T-cell (primary cell): ENCODE data around the gene CLIP3. TPM values are rescaled to one million over a fixed set of nuclear protein-coding genes. Genes with fewer than 3 reads are reported as not detected.

ENCODE experiments used
- ATAC-seq, 4 experiments: fragments of 200-7000 bp in 3 of 4; fragments of 150-1000 bp in 1 of 4; cut with Tn5 transposase; replicated peaks in 1 of 4; 1 replicate in 3 of 4; 2 replicates in 1 of 4; pipeline ENCODE4 v1.10.0; 2021; ENCODE audit warnings: moderate library complexity in 3 of 4, mild to moderate bottlenecking in 2 of 4, moderate number of reproducible peaks in 1 of 4
- CTCF ChIA-PET, 2 donors: fragments of 300-600 bp; sonication (Branson Sonifier 250); formaldehyde crosslinking; loops; one replicate each; lab custom pipeline; 2022; ENCODE audit warnings: antibody characterized with exemption in 2 of 2; lab: Charles Lee
- POLR2A ChIA-PET, 2 donors: fragments of 300-600 bp; sonication (Branson Sonifier 250); formaldehyde crosslinking; loops; one replicate each; lab custom pipeline; 2022; ENCODE audit warnings: antibody characterized with exemption in 2 of 2; lab: Charles Lee
- DNase-seq, 35 experiments: peaks; one replicate each; pipeline versions ENCODE4 v3.0.0 to v3.0.0-alpha.2; 2013 to 2023
- H3K27ac ChIP-seq: one replicate; pipeline ENCODE4 v1.5.1; 2013; ENCODE audit warnings: low read length
- H3K27me3 ChIP-seq, 2 experiments: replicated peaks in 1 of 2; 1 replicate in 1 of 2; 2 replicates in 1 of 2; pipeline versions ENCODE4 v1.6.1 to v1.7.0; 2013; ENCODE audit warnings: low read length in 1 of 2, mixed read lengths in 1 of 2; ENCODE audit not compliant: control insufficient read depth in 2 of 2, insufficient read depth in 2 of 2; ENCODE audit errors: extremely low read depth in 1 of 2
- H3K36me3 ChIP-seq, 2 donors: 1 replicate in 1 of 2; 2 replicates in 1 of 2; pipeline versions ENCODE4 v1.6.1 to v1.7.0; 2013; ENCODE audit warnings: low read length in 1 of 2; ENCODE audit not compliant: control insufficient read depth in 2 of 2, insufficient read depth in 1 of 2; ENCODE audit errors: extremely low read depth in 1 of 2
- H3K4me1 ChIP-seq, 2 experiments: 1 replicate in 1 of 2; 2 replicates in 1 of 2; pipeline versions ENCODE4 v1.6.1 to v1.7.0; 2013; ENCODE audit warnings: low read length in 2 of 2, mixed read lengths in 1 of 2; ENCODE audit not compliant: insufficient read depth in 2 of 2, control insufficient read depth in 1 of 2; ENCODE audit errors: extremely low read depth in 1 of 2
- H3K4me3 ChIP-seq, 2 donors: 1 replicate in 1 of 2; 2 replicates in 1 of 2; pipeline versions ENCODE4 v1.5.1 to v1.7.0; 2013; ENCODE audit warnings: mild to moderate bottlenecking in 2 of 2, low read length in 1 of 2, moderate library complexity in 1 of 2; ENCODE audit not compliant: control insufficient read depth in 1 of 2; ENCODE audit errors: extremely low read depth in 1 of 2
- H3K9me3 ChIP-seq: 2 replicates; pipeline ENCODE4 v1.7.0; 2013
- H3K27ac Mint-ChIP-seq, 2 donors: one replicate each; pipeline ENCODE4 v1.8.0; 2020 to 2021; ENCODE audit warnings: mild to moderate bottlenecking in 2 of 2, mixed read lengths in 2 of 2
- H3K27me3 Mint-ChIP-seq, 2 donors: one replicate each; pipeline ENCODE4 v1.8.0; 2021 to 2022; ENCODE audit warnings: mixed read lengths in 2 of 2
- H3K36me3 Mint-ChIP-seq: one replicate; pipeline ENCODE4 v1.8.0; 2021; ENCODE audit warnings: mixed read lengths
- H3K4me1 Mint-ChIP-seq, 3 donors: one replicate each; pipeline ENCODE4 v1.8.0; 2020 to 2022; ENCODE audit warnings: mixed read lengths in 3 of 3, mild to moderate bottlenecking in 1 of 3
- H3K4me3 Mint-ChIP-seq, 3 donors: one replicate each; pipeline ENCODE4 v1.8.0; 2020 to 2022; ENCODE audit warnings: mild to moderate bottlenecking in 3 of 3, mixed read lengths in 3 of 3, moderate library complexity in 3 of 3
- H3K9me3 Mint-ChIP-seq, 3 donors: one replicate each; pipeline ENCODE4 v1.8.0; 2020 to 2022; ENCODE audit warnings: mixed read lengths in 3 of 3
- WGBS: methylation state at CpG from one replicate; pipeline ENCODE4 v1.1.5; 2013; ENCODE audit warnings: missing lambda C conversion rate; ENCODE audit not compliant: insufficient coverage; 5-methylcytosine and 5-hydroxymethylcytosine counted together
- total RNA-seq, 35 experiments: library from RNA in 6 of 35; stranded (reverse) in 6 of 35; fragments of 120-200 nt in 1 of 35; gene quantifications; one replicate each; pipeline versions ENCODE4 v1.2.1 to v1.2.4 and lab custom pipeline; 2013 to 2026

Gene CLIP3
- total RNA-seq, 5 donors from 2014 or later (not counting 1 experiment from before 2014, with no cell fraction given) = 1.4 to 6.2 (median 2.6) TPM

DNA sequence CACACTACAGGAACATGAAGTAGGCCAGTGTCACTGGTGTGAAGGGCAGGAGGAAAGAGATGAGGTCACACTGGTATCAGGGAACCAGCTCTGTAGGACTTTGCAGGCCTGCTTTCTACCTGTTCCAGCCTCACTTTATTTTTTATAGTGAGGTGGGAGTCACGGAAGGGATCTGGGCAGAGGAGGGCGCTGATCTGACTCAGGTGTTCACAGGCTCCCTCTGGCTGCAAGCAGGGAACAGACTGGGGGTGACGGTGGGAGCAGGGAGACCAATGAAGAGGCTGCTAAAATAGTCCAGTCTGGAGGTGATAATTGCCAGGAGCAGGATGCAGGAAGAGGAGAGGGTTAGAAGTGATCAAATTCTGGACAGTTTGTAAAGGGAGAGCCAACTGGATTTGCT, 18.6 kb upstream of the CLIP3 start:
- DNase-seq (no peak), ATAC-seq (no peak)
- peaks cover 12 to 21% of the 10 kb centered on the region in 2 experiments for H3K4me1 ChIP-seq
- no peak overlapping the region for H3K4me3 ChIP-seq
- H3K36me3 Mint-ChIP-seq = peaks cover 9% of the 10 kb centered on the region
- H3K27me3 Mint-ChIP-seq = no peaks in the 10 kb centered on the region
- H3K27me3 ChIP-seq = no peaks in the 10 kb centered on the region
- ChIA-PET CTCF (no interaction called here), POLR2A (no interaction called here)
- peak overlapping the region in 1 of 3 donors; percentile 37 for H3K4me3 Mint-ChIP-seq
- H3K9me3 ChIP-seq = no peaks in the 10 kb centered on the region
- H3K36me3 ChIP-seq = no peaks in the 10 kb centered on the region
- H3K9me3 Mint-ChIP-seq = no peaks in the 10 kb centered on the region
- peaks cover 21 to 25% (median 22%) of the 10 kb centered on the region in 3 donors for H3K4me1 Mint-ChIP-seq
- H3K27ac Mint-ChIP-seq = peak overlapping the region in 1 of 2 donors; percentile 46
- 73% methylated on average over 3 of the region's 3 CpGs for WGBS
- no peak overlapping the region for H3K27ac ChIP-seq

DNA sequence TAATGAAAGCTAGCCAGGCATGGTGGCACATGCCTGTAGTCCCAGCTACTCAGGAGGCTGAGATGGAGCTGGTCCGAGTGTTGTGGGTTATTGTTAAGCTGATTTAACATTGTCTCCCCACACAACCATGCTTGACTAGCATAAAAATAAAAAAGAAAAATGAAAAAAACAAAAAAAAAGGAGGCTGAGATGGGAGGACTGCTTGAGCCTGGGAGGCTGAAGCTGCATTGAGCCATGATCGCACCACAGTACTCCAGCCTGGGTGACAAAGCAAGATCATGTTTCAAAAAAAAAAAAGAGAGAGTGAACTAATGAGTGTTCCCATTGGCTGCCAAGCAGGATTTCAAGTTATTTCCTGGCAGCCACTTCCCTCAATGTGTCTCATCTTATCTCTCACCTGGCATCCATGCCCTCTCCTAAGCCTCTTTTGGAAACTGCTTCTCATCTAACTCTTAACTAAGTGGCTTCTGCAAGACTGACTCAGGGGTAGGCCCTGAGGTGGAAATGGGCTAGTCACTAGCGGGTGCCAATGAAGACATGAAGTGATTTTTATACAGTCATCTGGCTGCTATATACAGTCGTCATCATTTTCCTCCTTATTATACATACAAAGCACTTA, 16.5 kb upstream of the CLIP3 start:
- Mint-ChIP-seq H3K27me3 (no peaks in the 10 kb centered on the region), H3K27ac (no peak overlapping the region), H3K4me3 (no peak overlapping the region), H3K9me3 (no peaks in the 10 kb centered on the region), H3K4me1 (peaks cover 13 to 18% (median 16%) of the 10 kb centered on the region in 3 donors), H3K36me3 (peaks cover 18% of the 10 kb centered on the region)
- H3K27ac ChIP-seq = no peak overlapping the region
- H3K4me1 ChIP-seq = peaks cover 5 to 10% of the 10 kb centered on the region in 2 experiments
- H3K36me3 ChIP-seq = peaks cover 0 to 3% of the 10 kb centered on the region in 2 donors
- H3K4me3 ChIP-seq = no peak overlapping the region
- ChIA-PET CTCF (no interaction called here), POLR2A (no interaction called here)
- no peaks in the 10 kb centered on the region for H3K9me3 ChIP-seq
- 100% methylated on average over 1 of the region's 4 CpGs for WGBS
- DNase-seq (no peak), ATAC-seq (no peak)
- H3K27me3 ChIP-seq = no peaks in the 10 kb centered on the region

DNA sequence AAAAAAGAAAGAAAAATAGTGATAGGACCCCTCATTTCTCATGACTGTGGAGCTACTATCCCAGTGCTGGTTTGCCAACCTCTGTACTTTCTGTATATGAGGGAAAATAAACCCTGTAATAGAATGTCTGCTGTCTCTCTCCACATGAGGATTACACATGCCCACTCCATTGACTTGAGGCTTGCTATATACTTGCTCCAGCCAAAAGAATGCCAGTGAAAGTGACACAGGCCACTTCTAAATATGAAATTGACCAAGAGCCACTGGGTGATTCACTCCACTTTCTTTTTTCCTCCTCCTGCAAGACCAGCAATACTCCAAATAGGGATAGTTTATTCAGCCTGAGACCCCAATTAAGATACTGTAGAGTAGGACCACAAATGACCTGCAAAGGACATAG, 15.2 kb upstream of the CLIP3 start:
- Histone ChIP-seq H3K4me1 (peaks cover 0 to under 1% of the 10 kb centered on the region in 2 experiments), H3K27me3 (no peaks in the 10 kb centered on the region), H3K27ac (no peak overlapping the region), H3K9me3 (no peaks in the 10 kb centered on the region), H3K4me3 (no peak overlapping the region), H3K36me3 (peaks cover 0 to 3% of the 10 kb centered on the region in 2 donors)
- H3K4me3 Mint-ChIP-seq = no peak overlapping the region
- DNase-seq (no peak), ATAC-seq (no peak)
- H3K27me3 Mint-ChIP-seq = no peaks in the 10 kb centered on the region
- ChIA-PET POLR2A (no interaction called here), CTCF (interaction anchor here in 1 of 2 donors (0.6 kb wide), 1 partner anchor 90 kb away, joined by 4 read pairs; no protein-coding TSS in a partner anchor)
- peaks cover 8 to 12% (median 10%) of the 10 kb centered on the region in 3 donors for H3K4me1 Mint-ChIP-seq
- peaks cover 18% of the 10 kb centered on the region for H3K36me3 Mint-ChIP-seq
- no peaks in the 10 kb centered on the region for H3K9me3 Mint-ChIP-seq
- no peak overlapping the region for H3K27ac Mint-ChIP-seq

DNA sequence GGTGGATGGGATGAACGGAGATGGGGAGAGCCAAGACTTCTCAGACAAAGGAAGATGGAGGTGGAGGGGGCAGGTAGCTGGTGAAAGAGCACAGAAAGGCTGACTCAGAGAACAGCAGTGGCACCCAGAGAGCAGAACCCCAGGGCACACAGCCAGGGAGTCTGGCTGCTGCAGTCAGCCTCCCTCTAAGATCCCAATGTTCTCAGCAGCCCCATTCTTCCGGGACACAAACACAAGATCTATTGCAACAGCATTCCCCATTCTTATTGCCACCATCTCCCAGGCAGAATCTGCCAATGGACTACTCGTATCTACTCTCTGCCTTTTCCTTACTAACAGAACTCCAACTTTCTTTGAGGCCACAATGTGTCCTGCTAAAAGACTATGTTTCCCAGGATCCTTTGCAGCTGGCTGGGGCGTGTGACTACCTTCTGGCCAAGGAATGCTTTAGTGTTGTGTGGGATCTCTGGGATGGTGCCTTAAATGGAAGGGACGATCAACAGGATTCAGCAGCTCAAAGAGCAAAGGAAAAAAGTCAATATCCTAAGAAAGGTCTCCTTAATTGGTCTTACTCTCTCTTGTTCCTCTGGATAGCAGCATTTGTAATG, 13.9 kb upstream of the CLIP3 start:
- CTCF ChIA-PET = interaction anchor here in 1 of 2 donors (0.7 kb wide), 1 partner anchor 43 kb away, joined by 3 read pairs; no protein-coding TSS in a partner anchor

DNA sequence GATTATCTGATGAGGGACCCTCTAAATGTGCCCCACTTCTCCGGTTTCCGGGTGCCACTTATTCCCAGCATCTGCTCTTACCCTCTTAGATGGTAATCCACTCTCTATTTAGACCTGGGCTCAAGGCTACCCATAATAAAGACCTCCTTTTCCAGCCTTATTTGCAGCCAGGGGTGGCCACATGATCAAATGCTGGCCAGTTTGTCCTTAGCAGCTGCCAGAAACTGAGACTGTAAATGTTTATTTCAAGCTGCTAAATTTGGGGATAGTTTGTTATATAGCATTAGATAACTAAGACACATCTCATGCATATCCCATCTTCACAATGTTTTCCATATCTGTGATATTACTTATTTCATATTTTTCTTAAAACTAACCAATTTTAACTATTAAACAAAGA, 11.3 kb upstream of the CLIP3 start:
- ATAC-seq (no peak), DNase-seq (no peak)
- peaks cover 2 to 5% (median 5%) of the 10 kb centered on the region in 3 donors for H3K4me1 Mint-ChIP-seq
- peaks cover 20% of the 10 kb centered on the region for H3K36me3 Mint-ChIP-seq
- Histone ChIP-seq H3K27me3 (no peaks in the 10 kb centered on the region), H3K36me3 (peaks cover 0 to 3% of the 10 kb centered on the region in 2 donors), H3K4me3 (no peak overlapping the region), H3K4me1 (no peaks in the 10 kb centered on the region), H3K9me3 (no peaks in the 10 kb centered on the region), H3K27ac (no peak overlapping the region)
- no peak overlapping the region for H3K4me3 Mint-ChIP-seq
- CTCF ChIA-PET = no interaction called here
- 100% methylated on average over 1 of the region's 2 CpGs for WGBS
- POLR2A ChIA-PET = no interaction called here
- H3K27ac Mint-ChIP-seq = no peak overlapping the region
- no peaks in the 10 kb centered on the region for H3K27me3 Mint-ChIP-seq
- H3K9me3 Mint-ChIP-seq = no peaks in the 10 kb centered on the region

More for the DNA sequence above, 13.9 kb upstream of the CLIP3 start:
- H3K4me1 Mint-ChIP-seq = peaks cover 6 to 10% (median 6%) of the 10 kb centered on the region in 3 donors
- Histone ChIP-seq H3K27me3 (no peaks in the 10 kb centered on the region), H3K4me3 (no peak overlapping the region), H3K9me3 (no peaks in the 10 kb centered on the region), H3K27ac (no peak overlapping the region), H3K4me1 (no peaks in the 10 kb centered on the region), H3K36me3 (peaks cover 0 to 3% of the 10 kb centered on the region in 2 donors)
- no peaks in the 10 kb centered on the region for H3K9me3 Mint-ChIP-seq
- ATAC-seq = no peak
- WGBS = 100% methylated on average over 3 of the region's 5 CpGs
- POLR2A ChIA-PET = interaction anchor here in 1 of 2 donors (0.5 kb wide), 1 partner anchor 120 kb away, joined by 7 read pairs; no protein-coding TSS in a partner anchor
- H3K27me3 Mint-ChIP-seq = no peaks in the 10 kb centered on the region
- H3K27ac Mint-ChIP-seq = no peak overlapping the region
- H3K36me3 Mint-ChIP-seq = peaks cover 18% of the 10 kb centered on the region
- no peak for DNase-seq
- no peak overlapping the region for H3K4me3 Mint-ChIP-seq

DNA sequence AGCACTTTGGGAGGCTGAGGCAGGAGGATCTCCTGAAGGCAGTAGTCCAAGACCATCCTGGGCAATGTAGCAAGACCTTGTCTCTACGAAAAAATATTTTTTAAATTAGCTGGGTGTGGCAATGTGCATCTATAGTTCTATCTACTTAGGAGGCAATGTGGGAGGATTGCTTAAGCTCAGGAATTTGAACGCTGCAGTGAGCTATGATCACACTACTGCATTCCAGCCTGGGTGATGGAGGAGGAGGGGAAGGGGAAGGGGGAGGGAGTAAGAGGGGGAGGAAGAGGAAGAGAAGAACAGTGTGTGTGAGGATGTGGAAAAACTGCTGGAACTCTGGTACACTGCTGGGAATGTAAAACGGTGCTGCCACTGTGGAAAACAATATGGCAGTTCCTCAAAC, 9.2 kb upstream of the CLIP3 start:
- 100% methylated on average over 1 of the region's 3 CpGs for WGBS
- Histone ChIP-seq H3K27me3 (no peaks in the 10 kb centered on the region), H3K9me3 (no peaks in the 10 kb centered on the region), H3K4me1 (peaks cover 6 to 7% of the 10 kb centered on the region in 2 experiments), H3K36me3 (peaks cover 0 to 3% of the 10 kb centered on the region in 2 donors), H3K27ac (no peak overlapping the region), H3K4me3 (no peak overlapping the region)
- H3K36me3 Mint-ChIP-seq = peaks cover 16% of the 10 kb centered on the region
- DNase-seq (no peak), ATAC-seq (no peak)
- CTCF ChIA-PET = no interaction called here
- no peaks in the 10 kb centered on the region for H3K27me3 Mint-ChIP-seq
- peaks cover 9 to 12% (median 12%) of the 10 kb centered on the region in 3 donors for H3K4me1 Mint-ChIP-seq
- no peaks in the 10 kb centered on the region for H3K9me3 Mint-ChIP-seq
- no peak overlapping the region for H3K4me3 Mint-ChIP-seq
- H3K27ac Mint-ChIP-seq = no peak overlapping the region
- POLR2A ChIA-PET = no interaction called here
